Tibial nerve (tissue), 4 donors: ENCODE data around the gene QSOX1.

ENCODE experiments used
- EP300 ChIP-seq, 2 donors: sonication (generic); formaldehyde crosslinking; IDR thresholded peaks; one replicate each; pipeline ENCODE4 v1.6.1; 2017; ENCODE audit warnings: antibody characterized with exemption in 2 of 2, mild to moderate bottlenecking in 1 of 2
- TF ChIP-seq, protein P1 (sequence below), 5 experiments: fragments of 200-600 bp in 3 of 5; fragments of 450-650 bp in 2 of 5; sonication (generic) in 3 of 5; IDR thresholded peaks; one replicate each; pipeline ENCODE4 v1.5.1; 2016 to 2019; ENCODE audit warnings: antibody characterized with exemption in 5 of 5, mild to moderate bottlenecking in 3 of 5, moderate library complexity in 2 of 5

GRCh38 chr1:180231506-180231921, 76.8 kb downstream of the QSOX1 start:
- no peak for TF ChIP-seq EP300 (IDR thresholded peaks at IDR 0.05)
- TF ChIP-seq, protein P1, sequence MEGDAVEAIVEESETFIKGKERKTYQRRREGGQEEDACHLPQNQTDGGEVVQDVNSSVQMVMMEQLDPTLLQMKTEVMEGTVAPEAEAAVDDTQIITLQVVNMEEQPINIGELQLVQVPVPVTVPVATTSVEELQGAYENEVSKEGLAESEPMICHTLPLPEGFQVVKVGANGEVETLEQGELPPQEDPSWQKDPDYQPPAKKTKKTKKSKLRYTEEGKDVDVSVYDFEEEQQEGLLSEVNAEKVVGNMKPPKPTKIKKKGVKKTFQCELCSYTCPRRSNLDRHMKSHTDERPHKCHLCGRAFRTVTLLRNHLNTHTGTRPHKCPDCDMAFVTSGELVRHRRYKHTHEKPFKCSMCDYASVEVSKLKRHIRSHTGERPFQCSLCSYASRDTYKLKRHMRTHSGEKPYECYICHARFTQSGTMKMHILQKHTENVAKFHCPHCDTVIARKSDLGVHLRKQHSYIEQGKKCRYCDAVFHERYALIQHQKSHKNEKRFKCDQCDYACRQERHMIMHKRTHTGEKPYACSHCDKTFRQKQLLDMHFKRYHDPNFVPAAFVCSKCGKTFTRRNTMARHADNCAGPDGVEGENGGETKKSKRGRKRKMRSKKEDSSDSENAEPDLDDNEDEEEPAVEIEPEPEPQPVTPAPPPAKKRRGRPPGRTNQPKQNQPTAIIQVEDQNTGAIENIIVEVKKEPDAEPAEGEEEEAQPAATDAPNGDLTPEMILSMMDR (IDR thresholded peaks at IDR 0.05) = no peak
